Lung (tissue), 12 donors: ENCODE data around the gene P2RX4. TPM values are rescaled to one million over a fixed set of nuclear protein-coding genes. Genes with fewer than 3 reads are reported as not detected.
"Not testable (repeated sequence)": the region's sequence is repeated elsewhere in the genome, so short reads cannot be mapped to it uniquely, and the experiment has no call there.

Experiments
- ATAC-seq: fragments of 200-7000 bp; cut with Tn5 transposase; one replicate; pipeline ENCODE4 v1.9.1; 2020; ENCODE audit warnings: moderate number of reproducible peaks; ENCODE audit not compliant: insufficient read depth, low FRiP score
- DNase-seq, 3 donors: peaks; one replicate each; pipeline ENCODE4 v3.0.0-alpha.2; 2013 to 2017
- H3K27ac ChIP-seq, 2 donors: one replicate each; pipeline ENCODE4 v1.5.1; 2013; ENCODE audit warnings: mild to moderate bottlenecking in 2 of 2, moderate library complexity in 2 of 2, control low read depth in 1 of 2, inconsistent platforms in 1 of 2, low read depth in 1 of 2, low read length in 1 of 2
- H3K27me3 ChIP-seq, 3 donors: one replicate each; pipeline ENCODE4 v1.5.1; 2013; ENCODE audit warnings: low read length in 2 of 3; ENCODE audit not compliant: control insufficient read depth in 3 of 3, insufficient read depth in 3 of 3
- H3K36me3 ChIP-seq, 4 donors: one replicate each; pipeline ENCODE4 v1.5.1; 2013; ENCODE audit warnings: low read length in 4 of 4, mild to moderate bottlenecking in 1 of 4, moderate library complexity in 1 of 4; ENCODE audit not compliant: control insufficient read depth in 4 of 4, insufficient read depth in 4 of 4
- H3K4me1 ChIP-seq, 5 donors: one replicate each; pipeline ENCODE4 v1.5.1; 2013; ENCODE audit warnings: low read length in 5 of 5, mild to moderate bottlenecking in 2 of 5, moderate library complexity in 1 of 5; ENCODE audit not compliant: control insufficient read depth in 5 of 5, insufficient read depth in 5 of 5
- H3K4me3 ChIP-seq: one replicate; pipeline ENCODE4 v1.5.1; 2013; ENCODE audit warnings: mild to moderate bottlenecking, control low read depth, moderate library complexity
- H3K9ac ChIP-seq, 2 donors: one replicate each; pipeline ENCODE4 v1.5.1; 2013; ENCODE audit warnings: low read length in 2 of 2, control low read depth in 1 of 2; ENCODE audit not compliant: insufficient read depth in 1 of 2
- H3K9me3 ChIP-seq, 4 donors: one replicate each; pipeline ENCODE4 v1.5.1; 2013; ENCODE audit warnings: low read length in 3 of 4, mild to moderate bottlenecking in 1 of 4, moderate library complexity in 1 of 4; ENCODE audit not compliant: control insufficient read depth in 4 of 4, insufficient read depth in 3 of 4
- WGBS, 2 donors: extraction: QIAGEN DNeasy Blood & Tissue Kit; methylation state at CpG; one replicate each; pipeline ENCODE4 v1.1.7; 2013; 5-methylcytosine and 5-hydroxymethylcytosine counted together
- polyA plus RNA-seq, 2 donors: library from polyadenylated mRNA; stranded (reverse); fragments of 200-250 nt; gene quantifications; one replicate each; pipeline ENCODE4 v1.2.1, GENCODE V29; 2013
- total RNA-seq, 2 donors: library from RNA; depleted of rRNA in 1 of 2; stranded (reverse); fragments of >200 nt in 1 of 2; gene quantifications; one replicate each; pipeline ENCODE4 v1.2.1, GENCODE V29; 2014 to 2021
- TF ChIP-seq, protein P1 (sequence below): IDR thresholded peaks from 2 replicates; pipeline ENCODE4 v1.5.1; 2012; ENCODE audit warnings: mild to moderate bottlenecking; ENCODE audit errors: control extremely low read depth, extremely low read depth
- donor health status: control.
- donor health status: control.
- donor health status: Bipolar disorder and iron deficiency.
- donor health status: healthy.
- donor health status: DM: yes; HTN: yes; CAD: no.

P2RX4 gene
- total and polyA plus RNA-seq, 4 donors: 29.5 to 60.4 (median 46.4) TPM

DNA sequence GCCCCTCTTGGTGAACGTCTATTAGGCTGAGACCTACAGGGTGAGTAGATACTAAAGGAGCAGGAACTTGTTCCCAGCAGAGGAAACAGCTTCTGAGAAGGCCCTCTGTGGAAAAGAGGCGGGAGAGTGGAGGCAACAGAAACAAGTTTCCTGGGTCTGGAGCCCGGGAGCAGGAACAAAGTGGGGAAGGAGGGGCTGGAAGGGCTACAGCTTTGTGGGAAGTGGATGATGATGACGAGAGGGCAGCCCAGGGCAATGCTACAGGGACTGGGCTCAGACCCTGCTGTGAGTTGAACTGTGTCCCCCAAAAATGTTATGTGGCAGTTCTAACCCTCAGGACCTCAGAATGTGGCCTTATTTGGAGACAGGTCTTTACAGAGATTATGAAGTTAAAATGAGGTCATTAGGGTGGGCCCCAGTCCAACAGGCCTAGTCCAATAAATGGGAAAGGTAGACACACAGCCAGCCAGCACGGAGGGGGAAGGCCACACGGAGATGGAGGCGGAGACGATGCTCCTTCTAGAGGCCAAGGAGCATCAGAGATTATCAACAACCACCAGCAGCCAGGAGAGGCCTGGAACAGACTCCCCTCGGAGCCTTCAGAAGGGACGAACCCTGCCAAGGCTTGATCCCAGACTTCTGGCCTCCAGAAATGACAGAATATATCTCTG, 72.3 kb downstream of the P2RX4 start:
- WGBS, 2 donors: 80 to 84% methylated on average over 10 of the region's 10 CpGs
- ATAC-seq: no peak
- Histone ChIP-seq H3K4me3 (no peak overlapping the region), H3K4me1 (peaks cover 0 to 23% (median 18%) of the 10 kb centered on the region in 5 donors), H3K9me3 (no peaks in the 10 kb centered on the region), H3K27me3 (no peaks in the 10 kb centered on the region), H3K36me3 (peaks cover 0 to 7% (median 0%) of the 10 kb centered on the region in 4 donors), H3K9ac (no peak overlapping the region), H3K27ac (no peak overlapping the region)
- TF ChIP-seq, protein P1, sequence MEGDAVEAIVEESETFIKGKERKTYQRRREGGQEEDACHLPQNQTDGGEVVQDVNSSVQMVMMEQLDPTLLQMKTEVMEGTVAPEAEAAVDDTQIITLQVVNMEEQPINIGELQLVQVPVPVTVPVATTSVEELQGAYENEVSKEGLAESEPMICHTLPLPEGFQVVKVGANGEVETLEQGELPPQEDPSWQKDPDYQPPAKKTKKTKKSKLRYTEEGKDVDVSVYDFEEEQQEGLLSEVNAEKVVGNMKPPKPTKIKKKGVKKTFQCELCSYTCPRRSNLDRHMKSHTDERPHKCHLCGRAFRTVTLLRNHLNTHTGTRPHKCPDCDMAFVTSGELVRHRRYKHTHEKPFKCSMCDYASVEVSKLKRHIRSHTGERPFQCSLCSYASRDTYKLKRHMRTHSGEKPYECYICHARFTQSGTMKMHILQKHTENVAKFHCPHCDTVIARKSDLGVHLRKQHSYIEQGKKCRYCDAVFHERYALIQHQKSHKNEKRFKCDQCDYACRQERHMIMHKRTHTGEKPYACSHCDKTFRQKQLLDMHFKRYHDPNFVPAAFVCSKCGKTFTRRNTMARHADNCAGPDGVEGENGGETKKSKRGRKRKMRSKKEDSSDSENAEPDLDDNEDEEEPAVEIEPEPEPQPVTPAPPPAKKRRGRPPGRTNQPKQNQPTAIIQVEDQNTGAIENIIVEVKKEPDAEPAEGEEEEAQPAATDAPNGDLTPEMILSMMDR: no peak
- DNase-seq: no peak

DNA sequence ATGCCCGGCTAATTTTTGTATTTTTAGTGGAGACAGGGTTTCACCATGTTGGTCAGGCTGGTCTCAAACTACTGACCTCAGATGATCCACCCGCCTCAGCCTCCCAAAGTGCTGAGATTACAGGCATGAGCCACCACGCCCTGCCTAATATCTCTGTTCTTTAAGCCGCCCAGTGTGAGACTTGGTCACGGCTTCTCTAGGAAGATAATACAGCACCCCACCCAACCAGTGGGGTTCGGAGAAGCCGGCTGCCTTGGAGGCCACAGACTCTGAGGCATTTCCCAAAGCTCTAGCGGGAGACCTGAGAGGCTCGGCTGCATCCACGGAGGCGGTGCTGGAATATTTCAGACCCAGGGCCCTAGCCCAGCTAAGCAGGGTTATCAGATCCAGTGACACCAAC, 73.0 kb downstream of the P2RX4 start:
- WGBS, 2 donors: 95 to 99% methylated on average over 11 of the region's 11 CpGs
- H3K4me3 ChIP-seq, H3K9me3 ChIP-seq, ATAC-seq, H3K36me3 ChIP-seq, H3K27me3 ChIP-seq, H3K27ac ChIP-seq, H3K9ac ChIP-seq, DNase-seq: not testable (repeated sequence)
- peaks cover 0 to 23% (median 19%) of the 10 kb centered on the region in 5 donors for H3K4me1 ChIP-seq

DNA sequence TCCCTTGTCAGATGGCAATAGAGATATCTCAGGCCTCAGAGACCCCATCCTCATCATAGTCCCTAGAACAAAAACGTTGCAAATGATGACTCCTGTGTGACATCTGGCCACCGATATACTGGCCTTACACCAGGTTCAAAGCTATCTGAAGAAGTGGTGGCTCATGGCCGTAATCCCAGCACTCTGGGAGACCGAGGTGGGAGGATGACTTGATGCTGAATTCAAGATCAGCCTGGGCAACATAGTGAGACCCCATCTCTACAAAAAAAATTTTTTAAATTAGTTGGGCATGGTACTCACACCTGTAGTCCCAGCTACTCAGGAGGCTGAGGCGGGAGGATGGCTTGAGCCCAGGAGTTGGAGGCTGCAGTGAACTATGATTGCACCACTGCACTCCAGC, 73.5 kb downstream of the P2RX4 start:
- no peaks in the 10 kb centered on the region for H3K9me3 ChIP-seq
- TF ChIP-seq, protein P1: no peak
- no peak for DNase-seq
- no peaks in the 10 kb centered on the region for H3K27me3 ChIP-seq
- no peak for ATAC-seq
- no peak overlapping the region for H3K27ac ChIP-seq
- no peak overlapping the region for H3K9ac ChIP-seq
- peaks cover 0 to 25% (median 16%) of the 10 kb centered on the region in 5 donors for H3K4me1 ChIP-seq
- 91 to 93% methylated on average over 5 of the region's 5 CpGs for WGBS, 2 donors
- no peak overlapping the region for H3K4me3 ChIP-seq
- no peaks in the 10 kb centered on the region for H3K36me3 ChIP-seq

Other genes with a start within 250 kb of the P2RX4 start
- under 1 TPM; 0.46 to 0.52 TPM for gene HNF1A, start 231.6 kb upstream of the P2RX4 start, total RNA-seq
- under 1 TPM; 0.06 to 0.08 TPM for gene HNF1A, start 231.6 kb upstream of the P2RX4 start, polyA plus RNA-seq
- 10 to 100 TPM; 11.7 to 17.6 TPM for gene C12orf43, start 193.6 kb upstream of the P2RX4 start, total RNA-seq
- gene C12orf43, start 193.6 kb upstream of the P2RX4 start, polyA plus RNA-seq: 10 to 100 TPM in 1 of 2 donors, 1 to 10 TPM in 1; 9.9 to 13.3 TPM
- gene OASL, start 170.9 kb upstream of the P2RX4 start, total RNA-seq: 10 to 100 TPM in 1 of 2 donors, under 1 TPM in 1; 0.60 to 11.1 TPM
- 10 to 100 TPM in 1 of 2 donors, 1 to 10 TPM in 1; 7.8 to 10.5 TPM for gene OASL, start 170.9 kb upstream of the P2RX4 start, polyA plus RNA-seq
- 10 to 100 TPM in 1 of 2 donors, 1 to 10 TPM in 1; 5.3 to 17.1 TPM for gene P2RX7, start 77.3 kb upstream of the P2RX4 start, total RNA-seq
- gene P2RX7, start 77.3 kb upstream of the P2RX4 start, polyA plus RNA-seq: 10 to 100 TPM in 1 of 2 donors, 1 to 10 TPM in 1; 5.3 to 11.4 TPM
- 10 to 100 TPM; 26.3 to 45.8 TPM for gene CAMKK2, start 86.6 kb downstream of the P2RX4 start, total RNA-seq
- gene CAMKK2, start 86.6 kb downstream of the P2RX4 start, polyA plus RNA-seq: 10 to 100 TPM; 12.0 to 46.3 TPM
- gene ANAPC5, start 142.3 kb downstream of the P2RX4 start, total RNA-seq: 100 to 1,000 TPM in 1 of 2 donors, 10 to 100 TPM in 1; 95.5 to 164 TPM
- 10 to 100 TPM; 80.9 to 83.1 TPM for gene ANAPC5, start 142.3 kb downstream of the P2RX4 start, polyA plus RNA-seq
- 10 to 100 TPM; 41.4 to 49.2 TPM for gene RNF34, start 190.0 kb downstream of the P2RX4 start, total RNA-seq
- gene RNF34, start 190.0 kb downstream of the P2RX4 start, polyA plus RNA-seq: 10 to 100 TPM; 13.9 to 22.2 TPM